Skeletal muscle cell (primary cell): ENCODE measurements around the gene RNF225.
"Not testable (repeated sequence)": the region's sequence is repeated elsewhere in the genome, so short reads cannot be mapped to it uniquely, and the experiment has no call there.

Source experiments
- DNase-seq: peaks from one replicate; pipeline ENCODE4 v3.0.0-alpha.2; 2010; ENCODE audit warnings: low read depth
- H3K4me3 ChIP-seq: 2 replicates; pipeline ENCODE4 v1.5.1; 2011; ENCODE audit warnings: low read depth, mild to moderate bottlenecking, control low read depth, low read length, moderate library complexity

RNF225 gene

GRCh38 chr19:58357481-58358145 lies 37.8 kb upstream of the RNF225 start:
- no peak overlapping the region for H3K4me3 ChIP-seq
- DNase-seq = no peak

- no peak for DNase-seq
- H3K4me3 ChIP-seq = peak overlapping the region; percentile 76
These were observed 33.6 kb upstream of the RNF225 start for GRCh38 chr19:58361900-58362271.

GRCh38 chr19:58362272-58362994 lies 33.0 kb upstream of the RNF225 start, which contains the start of gene ZNF497:
Gene ZNF497 (minus strand): TSS chr19:58362751. CDS start chr19:58357635, 5,116 bp downstream.
- H3K4me3 ChIP-seq = peak within 1 kb of the TSS; percentile 76
- peak; percentile 73 for DNase-seq

- no peak overlapping the region for H3K4me3 ChIP-seq
- no peak for DNase-seq
These were observed 31.3 kb upstream of the RNF225 start for GRCh38 chr19:58364146-58364545.

GRCh38 chr19:58366585-58367430 lies 28.6 kb upstream of the RNF225 start:
- DNase-seq = no peak
- no peak overlapping the region for H3K4me3 ChIP-seq

GRCh38 chr19:58367698-58368454 lies 27.6 kb upstream of the RNF225 start:
- DNase-seq = no peak
- H3K4me3 ChIP-seq = no peak overlapping the region

GRCh38 chr19:58368561-58369360 lies 26.7 kb upstream of the RNF225 start:
- no peak overlapping the region for H3K4me3 ChIP-seq
- no peak for DNase-seq

- no peak overlapping the region for H3K4me3 ChIP-seq
- no peak for DNase-seq
These were observed 22.9 kb upstream of the RNF225 start for GRCh38 chr19:58372311-58373133.

- no peak overlapping the region for H3K4me3 ChIP-seq
- no peak for DNase-seq
These were observed 21.3 kb upstream of the RNF225 start for GRCh38 chr19:58374200-58374599.

GRCh38 chr19:58376724-58377123 lies 18.7 kb upstream of the RNF225 start:
- H3K4me3 ChIP-seq, DNase-seq: not testable (repeated sequence)

- no peak for DNase-seq
- H3K4me3 ChIP-seq = no peak overlapping the region
These were observed 16.2 kb upstream of the RNF225 start for GRCh38 chr19:58379246-58379645.

GRCh38 chr19:58380037-58380661 lies 15.3 kb upstream of the RNF225 start:
- no peak for DNase-seq

GRCh38 chr19:58380662-58381459 lies 14.6 kb upstream of the RNF225 start, which contains the start of gene ZNF837:
Gene ZNF837 (minus strand): TSS chr19:58381030. CDS start chr19:58369332, 11,698 bp downstream.
- H3K4me3 ChIP-seq = peak within 1 kb of the TSS; percentile 71
- peak; percentile 100 for DNase-seq

More at GRCh38 chr19:58380037-58380661, 15.3 kb upstream of the RNF225 start:
- H3K4me3 ChIP-seq = peak overlapping the region; percentile 71

- no peak for DNase-seq
- H3K4me3 ChIP-seq = peak overlapping the region; percentile 71
These were observed 13.8 kb upstream of the RNF225 start for GRCh38 chr19:58381460-58382212.

GRCh38 chr19:58382997-58383603 lies 12.4 kb upstream of the RNF225 start:
- DNase-seq = no peak
- H3K4me3 ChIP-seq = no peak overlapping the region
